Occipital lobe (tissue), 2 donors: Measurements from ENCODE around the gene MORC3. TPM values are rescaled to one million over a fixed set of nuclear protein-coding genes. Genes with fewer than 3 reads are reported as not detected.
"Not testable (repeated sequence)": the region's sequence is repeated elsewhere in the genome, so short reads cannot be mapped to it uniquely, and the experiment has no call there.

Experiments
- DNase-seq: peaks from one replicate; lab custom pipeline; 2025; lab: John Stamatoyannopoulos, UW
- total RNA-seq: library from RNA; depleted of rRNA; stranded (reverse); fragments of >200 nt; gene quantifications from one replicate; pipeline ENCODE4 v1.2.3, GENCODE V29; 2014

MORC3 gene
- total RNA-seq, 1 donor from 2014 or later = 119 TPM

DNA sequence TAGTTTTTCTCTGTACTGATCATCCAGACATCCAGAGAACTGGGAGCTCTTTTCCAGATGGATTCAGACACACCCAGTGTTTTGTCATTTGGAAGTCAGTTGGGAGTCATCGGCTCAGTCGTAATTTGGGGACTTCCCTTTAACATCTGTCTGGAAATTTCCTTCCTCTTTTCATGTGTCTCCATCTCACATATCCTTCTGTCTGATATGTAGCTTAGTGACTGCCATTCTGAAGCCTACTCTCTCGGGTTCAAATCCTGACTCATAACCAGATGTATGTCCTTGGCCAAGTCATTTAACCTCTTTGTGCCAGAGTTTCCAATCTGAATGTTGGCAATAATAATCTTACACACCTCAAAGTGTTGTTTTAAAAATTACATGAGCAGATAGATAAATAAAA, 3.0 kb downstream of the MORC3 start:
- no peak for DNase-seq

DNA sequence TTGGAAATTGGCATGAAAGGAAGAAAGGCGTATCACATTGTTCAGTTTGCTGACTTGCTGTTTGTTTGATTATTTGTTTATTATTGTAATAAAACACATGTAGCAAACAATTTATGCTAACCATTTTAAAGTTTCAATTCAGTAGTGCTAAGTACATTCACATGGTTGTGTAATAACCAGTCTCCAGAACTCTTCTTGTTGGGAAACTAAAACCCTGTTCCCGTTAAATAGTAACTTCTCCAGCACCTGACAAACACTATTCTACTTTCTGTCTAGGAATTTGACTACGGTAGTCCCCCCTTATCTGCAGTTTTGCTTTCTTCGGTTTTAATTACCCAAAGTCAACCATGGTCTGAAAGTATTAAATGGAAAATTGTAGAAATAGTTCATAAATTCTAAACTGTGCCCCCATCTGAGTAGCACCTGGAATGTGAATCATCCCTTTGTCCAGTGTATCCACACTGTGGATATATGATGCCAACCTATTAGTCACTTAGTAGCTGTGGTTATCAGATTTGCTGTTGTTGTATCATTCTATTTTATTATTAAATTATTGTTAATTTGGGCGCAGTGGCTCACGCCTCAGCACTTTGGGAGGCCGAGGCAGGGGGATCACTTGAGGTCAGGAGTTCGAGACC, 5.5 kb downstream of the MORC3 start:
- no peak for DNase-seq

- no peak for DNase-seq
These were observed 10.9 kb downstream of the MORC3 start for GRCh38 chr21:36330904-36331303.

DNA sequence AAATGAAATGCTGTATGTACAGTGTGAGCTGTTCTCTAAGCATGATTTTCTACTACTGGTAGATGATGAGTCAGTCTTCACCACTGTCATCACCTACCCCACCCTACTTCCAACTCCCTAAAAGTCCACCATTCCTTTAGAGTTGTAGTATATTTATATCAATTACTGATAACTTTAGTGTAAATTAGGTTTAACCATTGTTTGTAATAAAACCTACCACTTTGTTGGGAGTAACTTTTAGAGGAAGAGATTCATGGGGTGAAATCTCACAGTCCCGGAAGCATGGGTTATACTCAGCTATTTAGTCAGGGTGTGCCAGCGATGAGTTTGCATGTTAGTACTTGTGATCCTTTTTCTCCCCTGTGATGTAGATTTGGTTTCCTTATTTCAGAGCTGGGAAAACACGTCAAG, 17.1 kb downstream of the MORC3 start:
- no peak for DNase-seq

GRCh38 chr21:36338975-36339374, 19.0 kb downstream of the MORC3 start:
- no peak for DNase-seq

- not testable (repeated sequence) for DNase-seq
These were observed 22.6 kb downstream of the MORC3 start for GRCh38 chr21:36342581-36342980.

DNA sequence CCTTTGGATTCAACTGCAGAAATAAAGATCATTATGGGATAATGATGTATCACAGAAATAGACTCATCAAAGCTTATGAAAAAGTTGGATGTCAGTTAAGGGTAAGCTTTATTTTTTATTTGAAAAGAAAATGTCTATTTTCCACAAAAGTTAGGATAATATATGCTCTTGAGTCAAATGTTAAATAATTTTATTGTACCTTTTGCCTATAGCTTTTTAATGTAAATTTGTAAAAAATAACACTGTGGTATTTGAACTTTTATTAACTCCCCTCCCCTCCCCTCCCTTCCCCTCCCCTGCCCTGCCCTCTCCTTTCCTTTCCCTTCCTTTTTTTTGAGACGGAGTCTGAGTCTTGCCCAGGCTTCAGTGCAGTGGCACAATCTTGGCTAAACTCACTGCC, 24.9 kb downstream of the MORC3 start:
- DNase-seq = no peak

GRCh38 chr21:36347278-36347961, 27.4 kb downstream of the MORC3 start:
- DNase-seq = no peak

DNA sequence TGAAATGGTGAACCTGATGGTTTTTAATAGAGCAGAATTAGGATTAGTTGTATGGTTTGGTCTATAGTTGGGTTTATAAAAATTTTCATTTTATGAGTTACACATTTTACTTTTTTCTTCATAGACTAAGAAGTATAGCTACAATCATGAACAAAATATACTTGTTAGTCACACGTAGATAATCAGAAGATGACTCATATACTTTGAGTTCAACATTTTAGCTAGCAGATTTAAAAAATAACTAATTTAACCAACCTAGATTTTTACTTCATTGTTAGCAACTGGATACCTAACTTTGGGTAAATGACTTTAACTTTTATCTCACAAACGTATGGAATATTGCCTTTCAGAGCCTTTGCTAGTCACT, 27.9 kb downstream of the MORC3 start:
- no peak for DNase-seq

DNA sequence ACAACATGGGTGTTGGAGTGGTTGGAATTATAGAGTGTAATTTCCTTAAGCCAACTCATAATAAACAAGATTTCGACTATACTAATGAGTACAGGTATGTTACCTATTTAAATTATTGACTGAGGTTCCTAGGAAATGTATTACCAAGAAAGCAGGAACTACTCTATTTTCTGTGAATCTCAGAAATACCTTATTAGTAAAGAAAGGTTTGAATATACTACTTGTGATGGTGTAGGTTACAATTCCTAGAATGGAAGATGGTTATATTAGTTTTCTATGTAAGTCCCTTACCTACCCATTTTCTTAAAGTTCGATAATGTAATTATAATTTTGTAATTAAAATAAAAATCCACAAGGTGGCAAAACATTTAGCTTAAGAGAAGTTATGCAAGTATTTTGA, 29.3 kb downstream of the MORC3 start:
- no peak for DNase-seq

DNA sequence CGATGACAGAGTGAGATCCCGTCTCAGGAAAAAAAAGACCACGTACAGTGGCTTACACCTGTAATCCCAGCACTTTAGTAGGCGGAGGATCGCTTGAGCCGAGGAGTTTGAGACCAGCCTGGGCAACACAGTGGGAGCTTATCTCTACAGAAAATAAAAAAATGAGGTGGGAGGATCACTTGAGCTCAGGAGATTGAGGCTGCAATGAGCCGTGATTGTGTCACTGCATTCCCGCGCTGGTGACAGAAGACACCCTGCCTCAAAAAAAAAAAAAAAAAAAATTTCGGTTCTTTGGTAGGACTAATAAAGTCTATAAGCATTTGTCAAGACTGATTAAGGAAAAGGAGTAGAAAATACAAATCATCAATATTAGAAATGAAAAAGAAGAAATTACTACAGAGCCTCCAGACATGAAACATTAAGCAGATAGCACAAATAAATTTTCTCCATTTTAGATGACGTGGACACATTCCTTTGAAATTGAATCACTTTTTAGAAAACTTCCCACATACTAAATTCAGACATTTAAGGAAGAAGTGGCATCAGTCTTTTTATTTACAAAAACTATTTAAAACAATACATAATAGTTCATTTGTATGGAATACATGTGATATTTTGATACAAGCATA, 30.4 kb downstream of the MORC3 start:
- no peak for DNase-seq

GRCh38 chr21:36354918-36355680, 35.1 kb downstream of the MORC3 start:
- no peak for DNase-seq

DNA sequence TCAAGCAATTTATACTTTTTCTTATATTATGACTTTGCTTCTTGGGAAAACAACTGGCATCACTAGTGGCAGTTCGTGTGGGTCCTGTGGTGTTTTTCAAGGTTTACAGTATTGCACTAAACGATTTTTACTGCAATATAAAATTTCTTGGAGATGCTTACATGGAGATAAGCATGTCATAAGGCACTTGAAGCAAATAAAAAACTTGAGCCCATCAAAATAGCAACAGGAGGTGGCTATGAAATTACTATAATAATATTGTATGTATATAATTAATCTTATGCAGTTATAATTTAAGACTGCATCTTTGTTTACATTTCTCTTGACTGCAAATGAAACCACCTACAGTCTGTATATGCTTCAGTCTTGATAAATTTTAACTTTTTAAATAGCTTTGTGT, 35.9 kb downstream of the MORC3 start:
- no peak for DNase-seq

DNA sequence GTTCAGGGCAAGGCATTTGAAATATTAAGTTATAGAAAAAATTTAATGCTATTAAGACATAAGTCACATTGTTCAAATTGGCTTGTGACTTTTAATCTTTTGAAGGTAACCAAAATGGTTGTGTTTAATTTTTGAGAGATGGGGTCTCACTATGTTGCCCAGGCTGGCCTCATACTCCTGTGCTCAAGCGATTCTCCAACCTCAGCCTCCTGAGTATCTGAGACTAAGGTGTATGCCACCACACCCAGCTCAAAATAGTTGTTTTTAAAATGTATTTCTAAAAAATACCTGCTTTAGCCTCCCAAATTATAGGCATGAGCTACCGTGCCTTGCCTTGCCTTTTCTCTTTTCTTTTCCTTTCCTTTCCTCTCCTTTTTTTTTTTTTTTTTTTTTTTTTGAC, 39.2 kb downstream of the MORC3 start:
- DNase-seq = no peak

DNA sequence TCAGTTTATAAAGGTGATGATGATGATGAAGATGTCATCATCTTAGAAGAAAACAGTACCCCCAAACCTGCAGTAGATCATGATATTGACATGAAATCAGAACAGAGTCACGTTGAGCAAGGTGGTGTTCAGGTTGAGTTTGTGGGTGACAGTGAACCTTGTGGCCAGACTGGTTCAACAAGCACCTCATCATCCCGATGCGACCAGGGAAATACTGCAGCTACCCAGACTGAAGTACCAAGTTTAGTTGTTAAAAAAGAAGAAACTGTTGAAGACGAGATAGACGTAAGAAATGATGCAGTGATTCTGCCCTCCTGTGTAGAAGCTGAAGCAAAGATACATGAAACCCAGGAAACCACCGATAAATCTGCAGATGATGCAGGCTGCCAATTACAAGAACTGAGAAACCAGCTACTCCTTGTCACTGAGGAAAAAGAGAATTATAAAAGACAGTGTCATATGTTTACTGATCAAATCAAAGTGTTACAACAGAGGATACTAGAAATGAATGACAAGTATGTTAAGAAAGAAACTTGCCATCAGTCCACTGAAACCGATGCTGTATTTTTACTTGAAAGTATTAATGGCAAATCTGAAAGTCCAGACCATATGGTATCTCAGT, 49.2 kb downstream of the MORC3 start:
- no peak for DNase-seq

GRCh38 chr21:36375994-36376393, 56.0 kb downstream of the MORC3 start:
- DNase-seq = no peak

DNA sequence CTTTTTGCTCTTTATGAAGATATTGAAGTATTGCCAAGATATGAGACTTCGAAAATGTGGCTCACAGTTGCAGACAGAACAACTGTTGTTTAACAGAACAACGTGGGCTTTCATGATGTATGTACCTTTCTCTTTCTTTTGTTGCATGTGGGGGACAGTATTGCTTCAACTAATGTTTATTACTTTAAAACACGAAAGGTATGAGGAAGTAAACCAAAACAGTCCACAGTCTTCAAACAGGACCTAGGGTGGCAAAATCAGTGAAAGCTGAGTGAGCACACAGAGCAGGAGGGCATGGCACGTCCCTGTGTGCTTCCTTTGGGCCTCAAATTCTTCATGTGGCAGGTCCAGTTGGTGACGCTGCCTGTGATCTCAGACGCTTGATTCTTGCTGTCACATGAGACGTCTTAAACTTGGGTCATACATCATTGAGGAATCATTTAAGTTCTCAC, 57.4 kb downstream of the MORC3 start:
- DNase-seq = no peak

GRCh38 chr21:36379251-36379650, 59.3 kb downstream of the MORC3 start:
- no peak for DNase-seq

GRCh38 chr21:36381841-36382589, 62.0 kb downstream of the MORC3 start:
- DNase-seq = no peak

- not testable (repeated sequence) for DNase-seq
These were observed 62.7 kb downstream of the MORC3 start for GRCh38 chr21:36382722-36383121.

GRCh38 chr21:36384885-36385232, 64.9 kb downstream of the MORC3 start:
- DNase-seq = no peak
